HG02678 (cell line): Measurements from ENCODE around the gene PLA2G15.
A peak's percentile ranks its signal among the peaks of the same experiment; 100 is the strongest.

Source experiments
- ATAC-seq: cut with Tn5 transposase; IDR thresholded peaks from one replicate; pipeline ENCODE4 v1.9.1; 2021; ENCODE audit warnings: mild to moderate bottlenecking, moderate library complexity; ENCODE audit not compliant: unreplicated experiment

The PLA2G15 gene

GRCh38 chr16:68251832-68252231 is 6.7 kb downstream of the PLA2G15 start:
- no peak for ATAC-seq

- no peak for ATAC-seq
These were observed 7.2 kb downstream of the PLA2G15 start for GRCh38 chr16:68252383-68252782.

- ATAC-seq: no peak
These were observed 8.5 kb downstream of the PLA2G15 start for GRCh38 chr16:68253721-68254120.

GRCh38 chr16:68255712-68256111 is 10.5 kb downstream of the PLA2G15 start:
- ATAC-seq: no peak

- ATAC-seq: peak; percentile 74
These were observed 12.2 kb downstream of the PLA2G15 start for GRCh38 chr16:68257251-68257905.

- ATAC-seq: no peak
These were observed 13.0 kb downstream of the PLA2G15 start for GRCh38 chr16:68257906-68258800.

- ATAC-seq: no peak
These were observed 14.0 kb downstream of the PLA2G15 start for GRCh38 chr16:68259007-68259825.

GRCh38 chr16:68263559-68264127 is 18.5 kb downstream of the PLA2G15 start:
- ATAC-seq: peak; percentile 10

- peak; percentile 64 for ATAC-seq
These were observed 19.2 kb downstream of the PLA2G15 start, which contains the start of gene SLC7A6 for GRCh38 chr16:68264128-68265077. TSS of gene SLC7A6 (plus strand) at chr16:68264526. CDS start at chr16:68274727, 10,201 bp downstream.

- peak; percentile 9 for ATAC-seq
These were observed 20.1 kb downstream of the PLA2G15 start for GRCh38 chr16:68265078-68265920.

GRCh38 chr16:68267612-68268405 is 22.6 kb downstream of the PLA2G15 start:
- no peak for ATAC-seq

GRCh38 chr16:68269793-68270192 is 24.6 kb downstream of the PLA2G15 start:
- ATAC-seq: no peak

- ATAC-seq: no peak
These were observed 25.2 kb downstream of the PLA2G15 start for GRCh38 chr16:68270353-68270752.

- no peak for ATAC-seq
These were observed 27.5 kb downstream of the PLA2G15 start for GRCh38 chr16:68272507-68273209.

GRCh38 chr16:68273459-68273858 is 28.3 kb downstream of the PLA2G15 start:
- no peak for ATAC-seq

GRCh38 chr16:68273896-68274295 is 28.7 kb downstream of the PLA2G15 start:
- no peak for ATAC-seq

- ATAC-seq: no peak
These were observed 29.3 kb downstream of the PLA2G15 start for GRCh38 chr16:68274441-68274840.
